GM18499 (cell line): ENCODE results near the gene RLN3.
A peak's percentile ranks its signal among the peaks of the same experiment; 100 is the strongest.

Source experiments
- ATAC-seq: cut with Tn5 transposase; IDR thresholded peaks from one replicate; pipeline ENCODE4 v1.9.1; 2021; ENCODE audit warnings: moderate number of reproducible peaks; ENCODE audit not compliant: insufficient read depth, unreplicated experiment

RLN3 gene, protein sequence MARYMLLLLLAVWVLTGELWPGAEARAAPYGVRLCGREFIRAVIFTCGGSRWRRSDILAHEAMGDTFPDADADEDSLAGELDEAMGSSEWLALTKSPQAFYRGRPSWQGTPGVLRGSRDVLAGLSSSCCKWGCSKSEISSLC

DNA sequence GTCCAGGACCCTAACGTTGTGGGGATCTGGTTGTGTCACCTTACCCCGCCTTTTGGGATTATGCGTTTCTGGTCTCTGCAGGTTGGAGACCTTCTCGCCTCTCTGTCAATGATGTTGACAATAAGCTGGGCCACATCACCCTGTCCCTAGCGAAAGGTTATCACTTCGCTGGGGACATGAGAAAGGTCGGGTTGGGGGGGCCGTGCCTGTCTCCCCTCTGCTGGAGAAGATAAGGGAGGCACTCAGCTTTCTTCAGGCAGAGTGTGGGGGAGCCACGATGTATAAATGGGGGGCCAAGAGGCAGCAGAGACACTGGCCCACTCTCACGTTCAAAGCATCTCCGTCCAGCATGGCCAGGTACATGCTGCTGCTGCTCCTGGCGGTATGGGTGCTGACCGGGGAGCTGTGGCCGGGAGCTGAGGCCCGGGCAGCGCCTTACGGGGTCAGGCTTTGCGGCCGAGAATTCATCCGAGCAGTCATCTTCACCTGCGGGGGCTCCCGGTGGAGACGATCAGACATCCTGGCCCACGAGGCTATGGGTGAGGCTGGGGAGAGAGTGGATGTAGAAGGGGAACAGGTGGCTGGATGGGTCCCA, at the start of gene RLN3:
RLN3 (plus strand) TSS at position 293 of the 595 bp plus-strand sequence; CDS start at position 350, 57 bp downstream.
- no peak for ATAC-seq

DNA sequence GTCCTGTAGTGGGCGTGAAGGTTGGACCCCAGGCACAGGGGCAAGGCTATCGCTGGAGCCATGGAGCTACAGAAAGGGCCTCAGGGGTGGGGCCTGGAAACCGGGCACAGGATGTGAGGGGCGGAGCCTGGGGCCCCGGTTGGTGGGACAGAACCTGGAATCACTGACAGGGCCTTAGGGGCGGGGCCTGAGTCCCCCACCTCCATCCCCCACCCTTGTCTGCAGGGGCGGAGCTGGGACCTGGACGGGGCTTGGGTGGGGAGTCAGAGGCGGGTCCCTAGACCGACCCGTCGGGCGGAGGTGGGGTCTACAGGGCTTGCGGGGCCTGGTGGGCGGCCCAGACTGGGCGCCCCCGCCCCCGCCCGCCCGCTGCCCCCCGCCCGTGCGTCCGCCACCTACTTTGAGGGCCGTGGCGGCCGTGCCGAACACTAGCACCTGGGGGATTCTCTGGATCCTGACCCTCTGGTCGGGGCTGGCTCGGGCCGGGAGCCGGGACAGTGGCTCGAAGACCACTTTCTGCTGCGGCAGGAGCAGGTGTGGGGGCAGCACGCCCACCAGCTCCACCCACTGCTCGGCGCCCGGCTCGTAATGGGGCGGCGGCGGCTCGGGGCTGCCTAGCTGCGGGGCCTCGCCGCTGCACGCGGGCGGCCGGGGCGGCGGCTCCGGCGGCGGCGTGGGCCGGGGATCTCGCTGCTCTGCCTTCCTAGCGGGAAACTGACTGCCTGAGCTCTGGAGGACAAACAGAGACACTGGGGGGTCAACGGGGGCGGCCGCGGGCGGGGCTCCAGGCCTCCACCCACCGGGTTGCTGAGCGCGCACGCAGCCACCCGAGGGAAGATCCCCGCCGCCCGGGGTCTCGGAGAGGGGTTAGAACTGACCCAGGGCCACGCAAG, 49.4 kb upstream of the RLN3 start:
- no peak for ATAC-seq

DNA sequence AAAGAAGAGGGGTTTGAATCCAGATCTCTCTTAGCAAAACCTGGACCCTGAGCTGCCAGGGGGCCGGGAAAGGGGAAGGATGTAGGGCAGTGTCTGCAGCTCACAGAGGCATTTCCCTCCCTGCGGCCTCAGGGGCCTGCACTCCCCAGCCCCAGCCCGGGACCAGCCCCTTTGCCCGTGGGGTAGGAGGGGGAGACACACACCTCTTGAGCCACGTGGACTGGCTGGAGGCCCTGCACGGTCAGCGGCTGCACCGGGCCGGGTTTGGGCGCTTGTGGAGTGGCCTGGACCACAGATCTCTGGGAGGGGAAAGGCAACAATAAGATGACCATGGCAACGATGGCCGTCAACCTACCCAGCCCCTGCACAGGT, 48.7 kb upstream of the RLN3 start:
- ATAC-seq = no peak

DNA sequence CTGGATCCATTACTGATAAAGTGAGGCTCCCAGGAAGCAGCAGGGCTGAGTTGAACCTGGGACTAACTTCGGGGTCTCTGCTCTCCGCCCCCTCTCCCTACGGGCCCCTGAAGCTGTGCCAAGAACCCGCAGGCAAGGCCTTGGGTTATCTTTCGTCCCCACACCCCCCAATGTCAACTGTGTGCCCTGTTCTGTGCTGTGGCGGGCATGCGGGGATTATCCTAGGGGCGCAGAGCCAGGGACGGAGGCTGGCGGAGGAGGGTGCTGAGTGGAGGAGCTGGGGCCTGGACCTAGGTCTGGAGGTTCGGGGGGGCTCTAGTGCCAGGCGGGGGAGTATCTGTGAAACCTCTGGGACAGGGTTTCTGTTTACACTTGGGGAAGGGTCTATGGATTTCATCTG, 48.3 kb upstream of the RLN3 start:
- ATAC-seq = no peak

DNA sequence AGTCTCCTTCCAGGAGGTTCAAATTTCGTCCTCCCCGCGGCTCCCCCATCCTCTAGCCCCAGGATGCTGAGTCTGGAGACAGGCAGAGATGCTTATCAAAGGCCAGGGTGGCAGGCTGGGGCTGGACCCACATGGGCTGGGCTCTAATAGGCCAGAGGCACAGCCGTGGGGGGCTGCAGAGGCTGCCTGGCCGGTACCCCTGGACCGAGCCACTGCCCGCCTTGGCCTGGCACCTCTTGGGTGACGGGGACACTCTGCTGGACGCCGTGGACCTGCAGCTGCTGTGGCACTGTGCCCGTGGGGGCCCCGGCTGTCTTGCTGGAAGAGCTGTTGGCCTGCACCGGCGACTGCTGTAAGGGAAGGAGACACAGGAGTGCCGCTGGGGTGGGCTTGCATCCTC, 47.6 kb upstream of the RLN3 start:
- ATAC-seq = no peak

DNA sequence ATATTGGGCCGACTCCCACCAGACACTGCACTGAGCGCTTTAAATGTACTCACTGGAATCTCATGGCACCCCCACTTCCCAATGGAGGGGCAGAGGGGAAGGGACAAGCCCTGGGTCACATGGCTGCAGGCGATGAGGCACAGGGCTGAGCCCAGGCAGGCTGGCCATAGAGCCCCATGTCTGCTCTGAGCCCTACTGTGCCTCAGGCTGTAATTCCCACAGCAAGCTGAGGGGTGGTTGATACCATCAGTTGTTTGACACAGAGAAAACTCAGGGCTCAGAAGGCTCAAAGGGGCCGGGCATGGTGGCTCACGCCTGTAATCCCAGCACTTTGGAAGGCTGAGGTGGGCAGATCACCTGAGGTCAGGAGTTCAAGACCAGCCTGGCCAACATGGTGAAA, 46.9 kb upstream of the RLN3 start:
- ATAC-seq = no peak

DNA sequence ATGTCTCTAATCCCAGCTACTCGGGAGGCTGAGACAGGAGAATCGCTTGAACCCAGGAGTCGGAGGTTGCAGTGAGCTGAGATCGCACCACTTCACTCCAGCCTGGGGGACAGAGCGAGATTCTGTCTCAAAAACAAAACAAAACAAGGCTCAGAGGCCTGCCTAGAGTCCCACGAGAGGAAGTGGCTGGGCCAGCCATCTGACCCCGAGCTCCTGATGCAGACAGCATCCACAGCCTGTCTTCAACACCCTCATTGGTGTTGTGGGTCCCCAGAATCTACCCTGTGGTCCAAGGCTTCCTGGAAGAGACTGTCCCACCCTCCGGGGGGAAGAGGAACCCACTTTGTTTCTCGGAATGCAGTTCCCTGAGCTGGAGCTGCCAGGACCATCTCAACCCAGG, 46.5 kb upstream of the RLN3 start:
- ATAC-seq = no peak

DNA sequence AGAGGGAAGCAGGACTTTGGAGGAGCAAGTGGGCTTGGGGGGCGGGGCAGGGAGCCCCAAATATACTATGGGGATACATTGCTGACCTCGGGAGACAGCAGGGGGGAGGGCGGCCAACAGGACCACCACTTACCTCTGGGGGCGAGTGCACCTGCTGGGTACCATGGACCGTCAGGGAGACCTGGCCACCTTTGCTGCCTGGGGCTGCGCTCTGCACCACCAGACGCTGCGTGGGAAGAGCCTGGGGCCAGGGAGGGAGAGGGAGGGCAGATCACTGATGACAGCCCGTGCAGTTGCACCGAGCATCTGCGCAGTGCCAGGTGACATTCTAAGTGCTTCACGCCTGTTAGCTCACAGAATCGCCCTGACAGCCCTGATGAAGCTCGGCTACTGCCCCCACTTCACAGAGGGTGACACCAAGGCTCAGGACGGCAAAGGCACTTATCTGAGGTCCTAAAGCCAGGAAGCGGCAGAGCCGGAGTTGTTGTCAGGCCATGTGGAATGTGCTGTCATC, 45.9 kb upstream of the RLN3 start:
- ATAC-seq = no peak

DNA sequence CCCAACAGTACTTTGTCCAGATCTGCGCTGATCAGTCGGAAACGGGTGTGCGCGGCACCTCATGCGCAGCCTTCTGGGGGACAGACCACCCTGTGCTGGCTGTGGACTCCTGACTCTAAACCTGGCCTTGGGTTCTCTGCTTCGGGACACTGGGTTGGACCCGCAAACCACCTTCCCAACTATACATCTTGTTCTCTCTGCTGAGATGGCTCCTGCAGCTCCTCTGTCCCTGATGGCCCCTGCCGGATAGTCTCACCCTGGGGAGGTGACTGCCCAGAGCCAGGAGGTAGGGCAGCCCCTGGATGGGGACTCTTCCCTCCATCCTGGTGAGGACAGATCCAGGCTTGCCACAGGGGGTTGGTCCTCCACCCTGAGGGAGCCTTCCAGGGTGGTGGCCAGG, 45.2 kb upstream of the RLN3 start:
- ATAC-seq = no peak

DNA sequence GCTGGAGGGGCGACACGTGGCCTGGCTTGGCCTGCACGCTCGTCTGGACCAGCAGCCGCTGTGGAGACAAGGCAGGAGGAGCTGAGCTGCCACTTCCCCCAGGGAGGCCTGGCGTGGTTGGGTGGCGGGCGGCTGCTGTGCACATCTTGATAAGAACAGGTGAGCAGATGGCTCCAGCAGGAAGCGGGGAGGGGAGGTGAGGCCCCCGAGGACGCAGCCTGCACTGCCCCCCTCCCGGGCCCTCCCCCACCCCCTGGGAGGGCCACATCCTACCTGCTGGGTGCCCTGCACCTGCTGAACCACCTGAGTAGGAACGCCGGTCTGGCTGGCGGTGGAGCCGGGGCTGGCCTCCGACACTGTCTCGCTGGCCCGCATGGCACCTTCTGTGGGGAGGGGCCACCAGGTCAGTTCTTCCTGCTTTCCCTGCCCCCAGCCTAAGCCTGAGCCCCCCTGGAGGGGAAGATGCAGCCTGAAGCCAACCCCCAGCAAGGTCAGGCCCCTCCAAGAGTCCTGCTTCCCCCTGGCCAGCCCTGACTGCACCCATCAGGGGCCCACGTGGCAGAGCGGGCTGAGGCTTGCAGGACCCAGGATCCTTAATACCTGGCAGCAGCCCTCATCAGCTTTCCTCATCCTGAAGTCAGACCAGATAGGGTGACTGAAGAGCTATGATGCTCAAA, 44.6 kb upstream of the RLN3 start:
- no peak for ATAC-seq

DNA sequence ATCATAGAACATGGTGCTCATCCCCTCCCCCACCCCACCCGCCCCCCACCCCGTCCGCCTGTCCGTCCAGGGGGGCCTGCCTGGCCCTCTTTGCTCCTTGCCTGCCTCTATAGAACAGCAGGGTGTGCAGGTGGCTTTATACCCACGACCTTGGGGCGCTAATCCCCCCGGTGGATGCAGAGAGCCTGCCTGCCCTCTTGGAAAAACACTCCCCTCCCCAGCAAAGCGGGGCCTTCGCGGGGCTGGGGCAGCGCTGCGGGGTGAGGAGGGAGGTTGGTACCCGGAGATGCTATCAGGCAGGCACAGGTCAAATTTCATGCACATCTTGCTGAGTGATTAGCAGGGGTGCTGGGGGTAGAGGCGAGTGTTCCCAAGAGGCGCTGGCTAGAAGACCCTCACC, 43.8 kb upstream of the RLN3 start:
- ATAC-seq = no peak

DNA sequence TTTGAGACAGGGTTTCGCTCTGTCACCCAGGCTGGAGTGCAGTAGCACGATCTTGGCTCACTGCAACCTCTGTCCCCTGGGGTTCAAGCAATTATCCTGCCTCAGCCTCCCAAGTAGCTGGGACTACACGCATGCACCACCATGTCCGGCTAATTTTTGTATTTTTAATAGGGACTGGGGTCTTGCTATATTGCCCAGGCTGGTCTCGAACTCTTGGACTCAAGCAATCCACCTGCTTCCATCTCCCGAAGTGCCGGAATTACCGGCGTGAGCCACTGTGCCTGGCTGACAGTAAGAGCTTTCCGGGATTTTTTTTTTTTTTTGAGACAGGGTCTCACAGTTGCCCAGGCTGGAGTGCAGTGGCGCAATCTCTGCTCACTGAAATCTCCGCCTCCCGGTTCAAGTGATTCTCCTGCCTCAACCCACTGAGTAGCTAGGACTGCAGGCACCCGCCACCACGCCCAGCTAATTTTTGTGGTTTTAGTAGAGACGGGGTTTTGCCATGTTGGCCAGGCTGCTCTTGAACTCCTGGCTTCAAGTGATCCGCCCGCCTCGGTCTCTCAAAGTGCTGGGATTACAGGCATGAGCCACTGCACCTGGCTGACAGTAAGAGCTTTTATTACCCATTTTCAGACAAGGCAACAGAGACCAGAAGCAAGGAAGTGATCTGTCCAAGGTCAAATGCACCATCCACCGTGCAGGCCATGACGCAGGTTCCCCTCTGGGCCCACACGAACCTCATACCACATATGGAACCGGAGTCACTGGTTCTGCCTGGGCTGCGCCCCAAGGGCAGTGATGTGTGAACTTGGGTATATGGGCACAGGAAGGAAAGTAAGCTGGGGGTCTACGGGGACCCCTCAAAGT, 42.8 kb upstream of the RLN3 start:
- ATAC-seq = no peak

DNA sequence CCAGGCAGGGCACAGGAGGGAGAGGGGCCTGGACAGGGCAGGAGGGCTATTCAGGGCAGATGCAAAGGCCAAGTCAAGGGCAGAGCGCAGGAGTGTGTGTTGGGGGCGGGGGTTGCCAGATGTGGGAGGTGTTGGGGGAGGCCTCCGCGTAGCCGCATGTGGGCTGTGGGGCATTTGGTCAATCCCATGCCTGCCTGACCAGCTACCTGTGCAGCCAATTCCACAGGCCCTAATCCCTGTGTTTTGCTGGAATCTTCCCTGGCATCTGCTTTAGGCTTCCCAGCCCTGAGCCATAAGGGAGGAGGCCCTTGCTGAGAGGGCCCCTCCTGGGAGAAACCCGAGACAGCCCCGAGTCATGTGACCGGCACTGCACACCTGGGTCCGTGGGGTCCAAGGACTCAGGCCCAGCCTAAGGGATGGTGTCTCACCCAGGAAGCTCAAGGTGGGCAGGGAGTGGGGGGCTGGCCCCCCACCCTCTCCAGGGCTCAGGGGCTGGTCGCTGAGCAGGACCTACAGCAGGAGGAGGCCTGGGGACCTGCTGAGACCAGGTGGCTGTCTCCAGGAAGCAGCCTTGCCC, 42.1 kb upstream of the RLN3 start:
- peak; percentile 3 for ATAC-seq

DNA sequence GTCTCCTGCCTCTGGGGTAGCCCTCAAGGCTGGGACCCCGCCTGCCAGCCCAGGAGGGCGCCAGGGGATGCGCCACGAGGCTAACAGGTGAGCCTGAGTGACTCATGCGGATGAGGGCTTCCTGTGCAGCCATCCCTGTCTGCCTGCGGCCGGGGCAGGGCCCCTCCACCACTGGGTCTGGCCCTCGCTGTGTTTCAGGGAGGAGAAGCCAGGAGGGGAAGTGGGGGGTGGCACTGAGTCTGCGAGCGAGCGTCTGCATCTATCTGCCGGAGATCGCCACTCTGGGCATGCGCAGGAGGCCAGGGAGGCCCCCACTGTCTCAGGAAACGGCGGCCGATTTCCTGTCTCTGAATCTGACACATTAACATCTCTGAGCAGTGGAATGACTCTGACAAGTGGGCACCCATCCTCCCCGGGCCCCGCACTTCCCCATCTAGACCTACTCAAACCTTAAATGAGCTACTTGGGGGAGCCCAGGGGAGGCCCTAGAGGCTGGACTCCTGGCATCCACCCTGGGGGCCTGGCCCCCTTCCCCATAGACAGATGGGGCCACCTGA, 41.5 kb upstream of the RLN3 start:
- peak; percentile 44 for ATAC-seq

DNA sequence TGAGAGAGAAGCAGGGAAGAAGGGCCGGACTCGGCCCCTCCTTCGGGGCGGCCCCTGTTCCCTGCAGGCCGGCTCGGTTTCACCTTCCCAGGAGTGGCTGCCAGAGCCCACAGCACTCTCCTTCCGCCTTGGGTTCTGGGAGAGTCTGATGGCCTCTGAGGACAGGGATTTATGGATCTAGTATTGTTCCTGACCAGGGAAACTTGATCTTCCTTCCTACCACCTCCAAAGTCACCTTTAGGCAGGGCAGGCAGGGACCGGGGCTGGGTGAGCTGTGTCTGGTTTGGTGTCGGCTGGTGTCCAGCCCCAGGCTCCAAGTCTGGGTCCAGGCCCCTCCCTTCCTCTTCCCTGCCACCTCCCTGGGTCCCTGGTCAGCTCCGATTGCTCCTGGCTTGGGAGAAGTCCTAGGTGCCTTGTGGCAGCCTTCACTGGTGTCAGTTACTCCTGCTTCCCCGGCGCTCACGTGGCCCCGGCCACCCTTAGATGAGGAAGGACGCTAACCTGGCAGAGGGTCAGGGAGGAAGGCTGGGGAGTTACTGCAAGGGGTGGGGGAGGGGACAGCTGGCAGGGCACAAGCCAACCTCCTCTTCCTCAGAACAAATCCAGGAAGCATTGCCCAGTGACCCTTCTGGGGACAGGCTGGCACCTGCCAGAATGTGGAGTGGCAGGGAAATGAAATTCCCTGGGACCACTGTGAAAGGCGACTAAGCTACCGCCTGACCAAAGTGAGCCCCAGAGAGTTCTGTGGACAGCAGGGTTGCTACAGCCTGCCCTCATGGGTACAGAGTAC, 40.7 kb upstream of the RLN3 start:
- ATAC-seq = no peak

DNA sequence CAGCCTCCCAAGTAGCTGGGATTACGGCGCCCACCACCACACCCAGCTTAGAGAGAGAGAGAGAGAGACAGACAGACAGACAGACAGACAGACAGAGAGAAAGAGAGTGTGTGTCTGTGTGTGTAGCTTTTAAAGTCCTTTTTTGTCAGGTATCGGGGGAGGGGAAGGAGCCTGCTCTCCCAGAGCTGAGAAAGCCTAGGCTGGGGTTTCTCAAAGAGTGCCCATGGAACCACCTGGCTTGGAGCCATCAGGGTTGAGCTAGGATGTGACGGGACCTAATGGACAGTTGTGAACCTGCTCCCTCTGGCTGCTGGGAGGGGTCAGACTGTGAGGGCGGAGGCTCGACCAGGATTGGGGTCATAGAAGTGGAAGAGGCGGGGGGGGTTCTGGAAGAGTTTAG, 38.5 kb upstream of the RLN3 start:
- no peak for ATAC-seq

DNA sequence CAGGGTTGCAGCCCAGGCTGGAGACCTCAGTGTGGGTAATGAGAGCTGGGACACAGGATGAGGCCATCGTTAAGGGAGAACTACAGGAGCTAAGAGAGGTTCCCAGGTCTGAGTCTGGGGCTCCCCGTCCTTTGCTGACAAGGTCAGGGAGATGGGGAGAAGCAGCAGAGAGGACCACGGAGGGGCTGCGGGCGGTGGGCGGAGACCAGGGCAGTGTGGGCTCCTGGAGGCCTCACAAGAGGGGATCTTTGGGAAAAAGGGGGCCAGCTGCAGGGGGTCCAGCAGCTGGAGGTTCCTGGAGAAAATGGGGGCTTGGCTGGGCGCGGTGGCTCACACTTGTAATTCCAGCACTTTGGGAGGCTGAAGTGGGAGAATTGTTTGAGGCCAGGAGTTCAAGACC, 37.9 kb upstream of the RLN3 start:
- no peak for ATAC-seq

DNA sequence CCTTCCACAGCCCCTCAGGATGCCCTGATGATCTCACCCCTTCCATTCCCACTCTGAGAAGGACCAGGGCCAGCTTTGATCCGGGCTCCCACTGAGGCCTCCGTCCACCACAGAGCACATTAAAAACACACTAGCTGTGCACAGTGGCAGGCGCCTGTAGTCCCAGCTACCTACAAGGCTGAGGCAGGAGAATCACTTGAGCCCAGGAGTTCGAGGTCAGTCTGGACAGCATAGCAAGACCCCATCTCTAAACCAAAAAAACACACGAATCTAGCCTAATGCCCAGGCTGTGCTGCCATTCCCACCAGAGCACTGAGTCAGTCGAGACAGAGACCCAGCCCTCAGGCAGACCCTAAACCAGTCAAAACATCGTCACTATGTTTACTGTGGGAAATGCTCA, 35.9 kb upstream of the RLN3 start:
- no peak for ATAC-seq
